SW 1271 (cell line): Measurements from ENCODE around the gene RAE1.

ENCODE experiments used
- DNase-seq, 2 experiments: peaks; one replicate each; lab custom pipeline; 2025; lab: John Stamatoyannopoulos, UW

The RAE1 gene

GRCh38 chr20:57372157-57372556 is 21.1 kb downstream of the RAE1 start:
- DNase-seq = no peak

- DNase-seq = no peak
Observed at GRCh38 chr20:57372581-57373350, 21.7 kb downstream of the RAE1 start.

- DNase-seq = no peak
Observed at GRCh38 chr20:57374343-57374930, 23.4 kb downstream of the RAE1 start.

GRCh38 chr20:57374931-57375651 is 24.0 kb downstream of the RAE1 start:
- DNase-seq = no peak

GRCh38 chr20:57375652-57376230 is 24.7 kb downstream of the RAE1 start:
- DNase-seq = no peak

- no peak for DNase-seq
Observed at GRCh38 chr20:57377350-57377749, 26.3 kb downstream of the RAE1 start.

- DNase-seq = no peak
Observed at GRCh38 chr20:57378107-57378506, 27.1 kb downstream of the RAE1 start.

- DNase-seq = no peak
Observed at GRCh38 chr20:57378646-57379262, 27.7 kb downstream of the RAE1 start.

GRCh38 chr20:57379263-57379647 is 28.2 kb downstream of the RAE1 start:
- DNase-seq = no peak

GRCh38 chr20:57380081-57380750 is 29.2 kb downstream of the RAE1 start:
- DNase-seq = no peak

GRCh38 chr20:57381596-57382503 is 30.8 kb downstream of the RAE1 start:
- DNase-seq = peak; percentile 24 to 69

- no peak for DNase-seq
Observed at GRCh38 chr20:57382516-57382915, 31.5 kb downstream of the RAE1 start.

GRCh38 chr20:57383447-57384347 is 32.6 kb downstream of the RAE1 start:
- no peak for DNase-seq

GRCh38 chr20:57384486-57384885 is 33.4 kb downstream of the RAE1 start:
- DNase-seq = no peak

GRCh38 chr20:57384953-57385761 is 34.1 kb downstream of the RAE1 start:
- no peak for DNase-seq

- DNase-seq = no peak
Observed at GRCh38 chr20:57385940-57386339, 34.9 kb downstream of the RAE1 start.

GRCh38 chr20:57386762-57387161 is 35.7 kb downstream of the RAE1 start:
- no peak for DNase-seq

GRCh38 chr20:57387463-57387862 is 36.4 kb downstream of the RAE1 start:
- DNase-seq = no peak

- no peak for DNase-seq
Observed at GRCh38 chr20:57387945-57388371, 36.9 kb downstream of the RAE1 start.
